HG03159 (cell line): Measurements from ENCODE around the gene UBE2Z.
"Not testable (repeated sequence)": the region's sequence is repeated elsewhere in the genome, so short reads cannot be mapped to it uniquely, and the experiment has no call there.

Experiments
- ATAC-seq: cut with Tn5 transposase; IDR thresholded peaks from one replicate; pipeline ENCODE4 v1.9.1; 2021; ENCODE audit warnings: mild to moderate bottlenecking, moderate library complexity; ENCODE audit not compliant: unreplicated experiment

The UBE2Z gene

DNA sequence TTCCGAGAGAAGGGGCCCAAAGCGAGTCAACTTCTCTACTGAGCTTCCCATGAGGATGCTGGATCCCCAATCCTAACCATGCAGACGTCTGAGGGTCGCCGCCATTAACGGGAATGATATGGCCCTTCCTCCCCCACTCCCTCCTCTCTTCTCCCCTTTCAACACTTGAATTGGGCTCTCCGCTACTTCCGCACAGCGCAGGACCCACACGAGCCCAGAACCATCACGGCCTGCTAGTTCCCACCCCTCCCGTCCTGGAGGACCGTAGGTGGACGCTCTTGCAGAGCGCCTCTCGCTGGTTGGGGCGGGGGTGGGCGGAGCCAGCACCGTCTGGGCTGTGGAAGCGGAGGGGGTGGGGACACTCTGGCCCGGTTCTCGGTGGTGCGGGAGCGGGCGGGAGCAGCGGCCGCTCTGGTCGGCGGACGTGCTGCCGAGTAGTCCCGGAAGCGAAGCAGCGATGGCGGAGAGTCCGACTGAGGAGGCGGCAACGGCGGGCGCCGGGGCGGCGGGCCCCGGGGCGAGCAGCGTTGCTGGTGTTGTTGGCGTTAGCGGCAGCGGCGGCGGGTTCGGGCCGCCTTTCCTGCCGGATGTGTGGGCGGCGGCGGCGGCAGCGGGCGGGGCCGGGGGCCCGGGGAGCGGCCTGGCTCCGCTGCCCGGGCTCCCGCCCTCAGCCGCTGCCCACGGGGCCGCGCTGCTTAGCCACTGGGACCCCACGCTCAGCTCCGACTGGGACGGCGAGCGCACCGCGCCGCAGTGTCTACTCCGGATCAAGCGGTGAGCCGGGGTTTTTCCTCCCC is at the start of gene UBE2Z:
Gene UBE2Z (plus strand): TSS at position 361 of the 797 bp plus-strand sequence. CDS start 97 bp downstream, at position 458.
- ATAC-seq: peak; percentile 71

DNA sequence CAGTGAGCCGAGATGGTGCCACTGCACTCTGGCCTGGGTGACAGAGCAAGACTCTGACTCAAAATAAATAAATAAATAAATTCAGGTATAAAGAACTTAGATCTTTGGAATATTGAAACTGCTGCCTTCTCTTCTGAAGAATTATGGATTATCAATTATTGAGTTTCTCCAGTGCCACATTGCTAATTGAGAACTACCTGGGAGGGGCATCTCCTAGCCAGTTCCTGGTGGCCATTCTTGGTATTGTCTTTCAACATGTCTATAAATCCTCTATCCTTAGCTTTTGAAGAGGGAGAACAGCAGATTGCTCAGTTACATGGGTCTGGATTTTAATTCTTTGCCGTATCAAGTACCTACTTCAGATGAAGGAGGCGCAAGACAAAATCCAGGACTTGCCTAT is 48.2 kb upstream of the UBE2Z start:
- no peak for ATAC-seq

DNA sequence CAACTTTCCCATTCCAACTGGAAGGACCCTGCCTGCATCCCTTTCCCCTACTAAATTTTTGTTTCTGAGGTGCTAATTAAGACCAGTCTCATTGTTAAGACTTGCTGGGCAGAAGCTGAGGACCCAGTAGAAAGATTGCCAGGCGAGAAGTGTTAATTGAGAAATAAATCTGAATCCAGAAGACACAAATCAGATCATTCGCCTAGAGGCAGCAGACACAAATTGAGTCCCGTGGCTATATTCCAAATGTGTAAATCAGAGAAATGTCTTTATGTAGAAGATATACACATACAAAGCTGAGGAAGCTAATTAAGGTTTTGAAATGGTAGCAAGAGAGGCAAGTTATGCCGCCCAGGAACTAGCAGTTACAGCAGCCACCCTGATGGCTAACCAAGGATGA is 47.8 kb upstream of the UBE2Z start:
- no peak for ATAC-seq

DNA sequence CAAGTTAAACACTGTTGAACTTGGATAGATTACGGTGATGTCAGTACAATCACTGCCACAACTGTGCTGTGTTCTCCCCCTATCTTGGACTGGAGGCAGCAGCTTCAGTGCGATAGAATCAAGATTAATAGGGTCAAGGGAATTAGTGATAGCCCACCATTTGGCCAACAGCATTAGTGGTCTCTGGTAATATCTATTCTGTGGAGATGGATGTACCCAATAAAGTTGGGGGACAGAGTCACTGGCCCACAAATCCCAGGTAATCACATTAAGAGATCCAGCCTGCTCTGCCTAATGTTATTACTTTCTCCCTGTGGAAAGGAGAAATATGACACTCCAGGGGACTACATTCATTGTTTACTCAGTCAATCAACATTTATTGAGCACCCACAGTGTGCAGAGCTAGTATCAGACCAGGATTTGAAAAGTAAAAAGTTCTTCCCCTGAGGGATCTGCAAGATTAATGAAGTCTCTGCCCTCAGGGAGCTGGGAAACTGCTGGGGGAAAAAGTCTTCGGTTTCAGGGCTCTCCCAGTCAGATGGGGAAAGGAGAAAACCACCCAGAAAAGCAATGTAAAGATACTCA is 39.2 kb upstream of the UBE2Z start:
- no peak for ATAC-seq

DNA sequence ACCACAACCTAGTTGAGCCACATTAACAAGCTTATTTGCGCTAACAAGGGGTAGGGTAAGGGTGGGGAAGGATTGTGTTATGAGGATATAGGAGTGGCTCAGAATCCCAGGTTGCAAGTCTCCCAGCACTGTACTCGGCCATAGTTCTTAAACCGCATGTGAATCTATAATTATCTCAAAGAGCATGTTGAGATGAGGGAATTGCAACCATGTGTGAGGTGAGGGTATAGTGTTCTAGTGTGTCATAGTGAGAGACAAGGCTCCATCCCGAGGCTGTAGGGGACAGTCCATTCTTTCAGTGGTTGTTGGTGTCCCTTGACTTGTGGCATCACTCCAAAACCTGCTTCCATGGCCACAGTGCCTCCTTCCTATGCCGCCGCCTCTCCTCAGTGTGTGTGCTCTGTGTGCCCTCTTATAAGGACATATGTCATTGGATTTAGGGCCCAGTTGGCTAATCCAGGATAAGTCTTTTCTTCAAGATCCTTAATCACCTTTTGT is 38.3 kb upstream of the UBE2Z start:
- ATAC-seq: no peak

DNA sequence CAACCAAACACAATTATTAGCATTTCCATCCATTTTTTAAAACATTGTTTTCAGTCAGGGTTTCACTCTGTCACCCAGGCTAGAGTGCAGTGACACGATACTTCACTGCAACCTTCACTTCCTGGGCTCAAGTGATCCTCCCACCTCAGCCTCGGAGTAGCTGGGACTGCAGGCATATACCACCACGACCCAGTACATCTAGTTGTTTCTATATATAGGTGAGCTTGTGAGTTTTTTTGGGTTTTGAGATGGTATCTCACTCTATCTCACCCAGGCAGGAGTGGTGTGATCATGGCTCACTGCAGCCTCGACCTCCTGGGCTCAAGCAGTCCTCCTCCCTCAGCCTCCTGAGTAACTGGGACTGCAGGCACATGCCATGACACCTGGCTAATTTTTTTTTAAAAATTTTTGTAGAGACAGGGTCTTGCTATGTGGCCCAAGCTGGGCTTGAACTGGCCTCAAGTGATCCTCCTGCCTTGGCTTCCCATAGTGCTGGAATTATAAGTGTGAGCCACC is 37.1 kb upstream of the UBE2Z start:
- no peak for ATAC-seq

DNA sequence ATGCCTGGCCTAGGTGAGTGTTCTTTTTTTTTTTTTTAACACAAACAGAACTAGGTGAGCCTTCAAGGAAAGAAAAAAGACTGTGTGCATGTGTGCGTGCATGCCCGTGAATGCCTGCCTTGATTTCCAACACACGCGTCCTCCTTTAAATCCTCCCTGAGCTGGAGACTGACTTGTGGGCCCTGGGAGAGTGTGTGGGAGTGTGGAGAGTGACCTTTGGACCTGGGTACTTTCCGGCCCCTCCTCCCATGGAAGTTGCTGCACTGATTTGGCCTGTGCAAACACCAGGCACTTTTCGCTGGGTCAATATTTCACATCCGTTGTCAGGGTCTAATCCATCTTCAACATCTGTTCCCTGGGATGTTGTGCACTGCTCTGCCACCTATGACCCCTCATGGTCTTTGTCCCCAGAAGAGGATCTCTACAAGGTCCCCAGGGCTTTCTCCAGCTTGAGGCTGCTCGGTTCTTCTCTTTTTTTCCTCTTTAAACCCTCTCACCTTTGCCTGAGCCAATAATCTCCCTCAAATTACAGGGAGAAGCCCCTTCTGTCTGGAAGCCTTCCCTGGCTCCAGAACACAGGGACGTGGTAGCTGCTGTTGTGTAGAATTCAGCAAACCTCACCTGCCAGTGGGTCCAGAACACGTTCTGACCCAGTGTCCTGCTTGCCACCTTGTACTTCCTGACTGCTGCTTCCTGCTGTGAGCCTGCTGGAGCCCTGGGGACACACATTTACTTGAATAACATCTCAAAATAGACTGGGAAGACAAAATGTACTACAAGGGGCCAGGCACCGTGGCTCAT is 36.5 kb upstream of the UBE2Z start:
- ATAC-seq: no peak

DNA sequence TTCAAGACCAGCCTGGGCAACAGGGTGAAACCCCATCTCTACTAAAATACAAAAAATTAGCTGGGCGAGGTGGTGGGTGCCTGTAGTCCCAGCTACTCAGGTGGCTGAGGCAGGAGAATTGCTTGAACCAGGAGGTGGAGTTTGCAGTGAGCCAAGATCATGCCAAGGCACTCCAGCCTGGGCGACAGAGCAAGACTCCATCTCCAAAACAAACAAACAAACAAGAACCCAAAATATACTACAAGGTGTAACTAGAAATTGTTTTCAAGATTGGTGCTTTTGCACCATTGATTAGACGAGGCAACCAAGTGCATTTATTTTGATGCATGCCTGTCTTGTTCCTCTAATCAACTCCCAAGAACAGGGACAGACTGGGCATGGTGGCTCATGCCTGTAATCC is 35.8 kb upstream of the UBE2Z start:
- ATAC-seq: not testable (repeated sequence)

DNA sequence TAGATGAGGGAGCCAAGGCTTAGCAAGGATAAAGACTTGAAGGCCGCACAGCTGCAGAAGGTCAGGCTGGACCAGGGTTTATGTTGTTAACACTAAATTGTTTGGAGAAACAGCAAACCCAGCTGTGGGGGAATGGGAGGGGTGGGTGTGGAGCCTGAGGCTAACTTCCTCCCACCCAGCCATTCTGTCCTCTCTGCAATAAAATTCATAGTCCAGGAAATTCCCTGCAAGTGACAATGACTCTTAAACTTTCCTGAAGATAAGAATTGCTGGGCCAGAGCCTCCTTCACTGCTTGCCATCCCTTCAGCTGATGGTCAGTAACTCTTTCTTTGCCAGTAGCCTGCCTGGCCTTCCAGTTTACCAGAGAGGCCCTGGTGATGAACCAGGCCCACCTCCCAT is 35.0 kb upstream of the UBE2Z start:
- no peak for ATAC-seq

DNA sequence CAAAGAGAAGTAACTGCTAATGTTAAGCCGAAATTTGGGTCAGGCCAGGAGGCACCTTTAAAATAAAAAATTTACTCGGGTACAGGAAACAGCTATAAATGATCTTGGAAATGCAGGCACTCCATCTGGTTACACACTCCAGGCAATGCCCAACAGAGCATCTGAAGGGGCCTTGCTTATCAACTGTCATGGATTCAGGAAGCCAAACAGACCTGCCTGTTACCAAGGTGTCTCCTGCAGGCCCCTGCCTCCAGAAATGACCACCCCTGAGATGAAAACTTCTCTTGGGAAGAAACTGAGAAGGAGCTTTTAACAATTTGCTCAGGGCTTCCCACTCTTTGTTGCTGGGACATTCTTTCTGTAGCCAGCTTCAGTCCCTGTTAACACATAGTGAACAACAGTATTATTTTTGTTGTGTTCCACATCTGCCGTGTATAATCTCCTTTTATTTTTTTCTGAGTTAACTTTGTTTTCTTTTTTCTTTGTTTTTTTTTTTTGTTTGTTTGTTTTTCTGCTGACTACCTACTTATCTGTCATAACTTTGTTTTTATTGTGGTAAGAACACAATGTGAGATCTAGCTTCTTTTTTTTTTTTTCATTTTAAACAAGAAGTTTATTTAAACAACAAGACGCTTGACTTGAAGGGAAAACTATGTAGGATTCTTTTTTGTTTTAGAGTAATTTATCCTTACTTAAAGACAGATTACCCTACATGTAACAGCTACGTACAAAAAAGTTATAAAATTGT is 34.3 kb upstream of the UBE2Z start:
- no peak for ATAC-seq

DNA sequence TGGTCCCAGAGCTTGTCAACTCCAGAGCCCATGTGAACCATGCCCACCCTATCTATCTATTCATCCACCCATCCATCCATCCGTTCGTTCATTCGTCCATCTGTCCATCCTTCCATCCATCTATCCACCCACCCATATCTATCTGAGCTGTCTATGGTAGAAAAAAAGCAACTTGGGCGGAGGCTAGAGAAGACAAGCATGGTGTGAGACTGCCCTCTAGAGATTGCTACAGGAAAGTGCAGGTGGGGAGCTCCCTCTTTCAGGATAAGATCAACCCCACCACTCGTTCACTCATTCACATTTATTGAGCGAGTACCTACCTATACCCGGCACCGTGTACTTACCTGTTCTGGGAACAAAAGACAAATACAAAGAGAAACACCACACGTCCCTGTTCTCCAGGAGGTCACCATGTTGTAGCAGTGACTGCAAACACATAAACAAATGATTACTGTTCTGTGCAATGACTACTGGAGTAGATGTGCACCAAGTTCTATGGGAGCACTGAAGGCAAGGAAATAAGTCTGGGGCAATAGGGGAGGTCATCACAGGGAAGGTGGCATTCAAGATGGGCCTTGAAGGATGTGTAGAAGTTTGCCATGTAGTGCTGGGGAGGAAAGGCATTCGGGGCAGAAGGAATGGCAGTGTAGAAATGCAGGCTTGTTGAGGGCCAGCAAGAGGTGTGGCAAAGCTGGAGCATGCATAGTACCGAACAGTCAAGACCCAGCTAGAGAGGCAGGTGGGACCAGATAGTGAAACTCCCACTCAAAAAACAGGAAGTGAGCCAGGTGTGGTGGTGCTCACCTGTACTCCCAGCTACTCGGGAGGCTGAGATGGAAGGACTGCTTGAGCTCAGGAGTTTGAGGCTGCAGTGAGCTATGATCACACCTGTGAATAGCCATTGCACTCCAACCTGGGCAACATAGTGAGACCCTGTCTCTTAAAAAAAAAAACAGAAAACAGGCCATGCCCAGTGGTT is 29.0 kb upstream of the UBE2Z start:
- no peak for ATAC-seq

DNA sequence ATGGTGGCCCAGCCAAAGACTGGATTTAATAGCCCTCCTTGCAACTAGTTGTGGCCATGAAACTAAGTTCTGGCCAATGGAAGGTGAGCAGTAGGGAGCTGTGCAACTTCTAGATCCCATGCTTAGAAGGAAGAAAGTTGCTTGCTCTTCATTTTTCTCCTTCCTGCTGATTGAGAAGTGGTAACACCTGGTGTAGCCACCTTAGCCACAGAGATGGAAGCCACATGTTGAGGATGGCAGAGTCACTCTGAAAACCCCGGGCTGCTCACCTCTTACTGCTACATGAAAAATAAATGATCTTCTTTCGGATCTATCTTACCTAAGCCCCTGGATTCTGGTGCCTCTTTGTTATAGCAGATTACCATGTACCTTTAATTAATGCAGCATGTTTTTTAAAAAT is 25.9 kb upstream of the UBE2Z start:
- no peak for ATAC-seq

DNA sequence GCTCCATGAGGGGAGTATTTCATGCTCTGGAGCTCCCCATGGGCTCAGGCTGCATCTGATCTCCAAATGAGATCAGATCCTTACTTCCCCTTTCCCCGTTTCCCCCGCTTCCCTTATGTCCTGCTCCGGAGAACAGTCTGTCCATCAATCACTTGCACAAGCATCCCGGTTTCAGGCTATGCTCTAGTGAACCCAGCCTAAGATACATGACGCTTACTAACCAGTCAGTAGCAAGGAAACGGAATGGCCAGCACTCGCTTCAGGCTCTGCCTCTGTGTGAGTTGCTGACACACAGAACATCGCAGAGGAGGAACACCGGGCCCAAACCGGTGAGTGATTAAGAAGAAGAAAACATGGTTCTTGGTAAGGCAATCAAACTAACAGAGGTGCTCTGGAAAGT is 25.0 kb upstream of the UBE2Z start:
- ATAC-seq: no peak

DNA sequence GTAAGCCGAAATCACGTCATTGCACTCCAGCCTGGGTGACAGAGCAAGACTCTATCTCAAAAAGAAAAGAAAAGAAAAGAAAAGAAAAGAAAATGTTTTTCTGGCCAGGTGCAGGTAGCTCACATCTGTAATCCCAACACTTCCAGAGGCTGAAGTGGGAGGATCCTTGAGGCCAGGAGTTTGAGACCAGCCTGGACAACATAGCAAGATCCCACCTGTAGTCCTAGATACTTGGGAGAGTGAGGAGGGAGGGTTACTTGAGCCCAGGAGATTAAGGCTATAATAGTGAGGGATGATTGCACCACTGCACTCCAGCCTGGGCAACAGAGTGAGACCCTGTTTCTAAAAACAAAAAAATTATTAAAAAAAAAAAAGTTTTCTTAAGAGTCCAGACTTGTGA is 18.1 kb upstream of the UBE2Z start:
- no peak for ATAC-seq

DNA sequence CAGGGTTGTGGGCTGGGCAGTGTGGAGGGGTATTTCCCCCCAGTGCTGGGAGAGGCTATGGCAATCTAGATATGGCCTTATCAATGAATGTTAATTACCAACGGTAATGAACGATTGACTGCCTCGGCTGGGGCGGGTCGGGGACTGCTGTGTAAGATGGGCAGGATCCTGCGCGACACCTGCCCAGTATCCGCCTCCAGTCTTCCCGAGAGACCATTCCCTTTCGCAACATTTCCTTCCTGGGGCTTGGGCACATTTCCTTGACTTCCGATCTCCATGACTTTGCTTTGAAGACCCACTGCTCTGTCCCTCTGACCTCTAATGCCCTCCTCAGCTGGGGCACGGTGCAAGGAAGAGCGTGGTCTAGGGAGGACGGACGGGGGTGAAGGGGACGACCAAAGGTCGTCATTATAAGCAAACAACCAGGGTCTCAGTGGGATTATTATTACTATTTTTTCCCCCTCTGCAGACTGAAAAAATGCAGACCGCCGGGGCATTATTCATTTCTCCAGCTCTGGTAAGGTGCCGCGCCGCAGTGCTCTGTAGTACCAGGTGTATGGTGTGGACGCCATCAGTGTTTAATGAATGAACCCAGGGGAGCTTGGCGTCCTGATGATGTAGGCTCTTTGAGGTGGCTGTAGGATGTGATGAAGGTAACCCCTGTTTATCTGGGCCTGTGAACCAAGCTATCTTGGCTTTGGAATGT is 15.1 kb upstream of the UBE2Z start:
- no peak for ATAC-seq

DNA sequence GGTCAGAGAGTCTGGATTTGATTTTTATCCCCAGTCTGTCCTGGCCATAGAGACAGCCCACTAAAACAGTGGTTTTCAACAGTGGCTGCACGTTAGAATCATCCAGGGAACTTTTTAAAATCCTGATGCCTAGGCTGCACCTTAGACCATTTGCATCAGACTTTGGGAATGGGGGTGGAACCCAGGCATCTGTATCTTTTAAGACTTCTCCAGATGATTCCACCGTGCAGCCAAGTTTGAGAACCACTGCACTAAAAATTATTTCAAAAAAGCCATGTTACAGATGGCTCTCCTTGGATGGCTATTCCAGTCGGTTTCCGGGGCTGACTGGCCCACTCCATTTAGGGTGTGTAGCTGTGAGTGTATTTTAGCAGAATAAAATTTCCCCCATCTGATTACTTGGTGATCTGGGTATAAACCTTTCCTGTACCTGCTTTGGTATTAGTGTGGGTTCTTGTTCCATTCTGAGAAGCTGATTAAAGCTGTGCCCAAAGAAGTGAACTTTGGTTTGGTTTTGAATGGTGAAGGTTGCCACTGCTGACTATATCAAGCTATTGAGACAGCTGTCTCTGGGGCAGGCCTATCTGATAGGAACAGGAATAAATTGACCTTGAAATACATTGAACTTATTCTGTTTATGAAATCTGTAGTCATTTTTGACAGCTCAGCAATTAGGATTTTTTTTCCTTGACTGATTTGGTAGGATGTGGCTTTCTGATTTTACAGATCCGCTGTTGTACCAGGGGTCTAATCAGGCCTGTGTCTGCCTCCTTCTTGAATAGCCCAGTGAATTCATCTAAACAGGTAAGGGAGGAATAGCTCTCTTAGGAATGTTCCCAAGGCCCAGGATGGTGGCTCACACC is 14.3 kb upstream of the UBE2Z start:
- no peak for ATAC-seq

DNA sequence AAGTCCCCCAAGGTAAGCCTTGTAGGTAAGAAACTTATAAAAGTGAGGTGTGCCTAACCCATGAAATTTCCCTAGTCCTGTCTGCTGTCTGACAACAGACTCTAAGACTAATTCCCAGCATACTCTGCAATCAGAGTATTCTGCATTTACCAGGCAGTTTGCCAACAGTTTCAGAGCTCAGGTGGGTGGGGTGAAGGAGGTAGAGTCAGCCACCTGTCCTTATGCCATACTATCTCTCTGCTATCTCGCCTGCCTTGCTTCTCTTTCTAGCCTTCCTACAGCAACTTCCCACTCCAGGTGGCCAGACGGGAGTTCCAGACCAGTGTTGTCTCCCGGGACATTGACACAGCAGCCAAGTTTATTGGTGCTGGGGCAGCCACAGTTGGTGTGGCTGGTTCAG is 13.3 kb upstream of the UBE2Z start:
- no peak for ATAC-seq

DNA sequence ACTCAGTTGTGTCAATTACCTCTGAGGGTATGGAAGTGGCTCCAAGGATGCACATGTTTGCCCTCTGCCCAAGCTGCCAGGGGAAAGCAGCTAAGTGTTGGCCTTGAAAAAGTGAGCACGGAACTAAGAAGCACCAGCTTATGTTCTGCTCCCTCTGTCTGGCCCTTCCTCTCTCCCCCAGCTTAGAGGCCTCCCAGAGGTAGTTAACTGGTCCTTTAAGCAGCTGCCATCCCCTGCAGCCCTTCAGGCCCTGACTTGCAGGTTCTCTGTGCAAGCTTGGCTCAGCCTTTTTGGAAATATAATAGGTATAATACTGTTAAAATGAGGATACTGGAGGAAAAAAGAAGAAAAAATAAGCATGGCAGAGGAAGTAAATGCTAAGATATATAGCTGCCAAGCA is 7.0 kb upstream of the UBE2Z start:
- no peak for ATAC-seq
